ENCODE data around the gene PIGU. TPM values are rescaled to one million over a fixed set of nuclear protein-coding genes. Genes with fewer than 3 reads are reported as not detected.

Gene PIGU
- total and polyA plus RNA-seq, 2 of the 13 experiments (the other 11 are each of a cell fraction or from before 2014, with no cell fraction given), result 45.5 to 231 TPM

GRCh38 chr20:34703424-34704176, 26.7 kb upstream of the PIGU start (continued):
- TF ChIP-seq, protein P1, sequence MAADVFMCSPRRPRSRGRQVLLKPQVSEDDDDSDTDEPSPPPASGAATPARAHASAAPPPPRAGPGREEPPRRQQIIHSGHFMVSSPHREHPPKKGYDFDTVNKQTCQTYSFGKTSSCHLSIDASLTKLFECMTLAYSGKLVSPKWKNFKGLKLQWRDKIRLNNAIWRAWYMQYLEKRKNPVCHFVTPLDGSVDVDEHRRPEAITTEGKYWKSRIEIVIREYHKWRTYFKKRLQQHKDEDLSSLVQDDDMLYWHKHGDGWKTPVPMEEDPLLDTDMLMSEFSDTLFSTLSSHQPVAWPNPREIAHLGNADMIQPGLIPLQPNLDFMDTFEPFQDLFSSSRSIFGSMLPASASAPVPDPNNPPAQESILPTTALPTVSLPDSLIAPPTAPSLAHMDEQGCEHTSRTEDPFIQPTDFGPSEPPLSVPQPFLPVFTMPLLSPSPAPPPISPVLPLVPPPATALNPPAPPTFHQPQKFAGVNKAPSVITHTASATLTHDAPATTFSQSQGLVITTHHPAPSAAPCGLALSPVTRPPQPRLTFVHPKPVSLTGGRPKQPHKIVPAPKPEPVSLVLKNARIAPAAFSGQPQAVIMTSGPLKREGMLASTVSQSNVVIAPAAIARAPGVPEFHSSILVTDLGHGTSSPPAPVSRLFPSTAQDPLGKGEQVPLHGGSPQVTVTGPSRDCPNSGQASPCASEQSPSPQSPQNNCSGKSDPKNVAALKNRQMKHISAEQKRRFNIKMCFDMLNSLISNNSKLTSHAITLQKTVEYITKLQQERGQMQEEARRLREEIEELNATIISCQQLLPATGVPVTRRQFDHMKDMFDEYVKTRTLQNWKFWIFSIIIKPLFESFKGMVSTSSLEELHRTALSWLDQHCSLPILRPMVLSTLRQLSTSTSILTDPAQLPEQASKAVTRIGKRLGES (CRISPR knock-in tag; IDR thresholded peaks at IDR 0.05; ENCODE audit: borderline replicate concordance), result no peak
- no peak for TF ChIP-seq THAP8 (CRISPR knock-in tag; IDR thresholded peaks at IDR 0.05; ENCODE audit: borderline replicate concordance)
- no peak; the same call in 1 of the 2 replicates for TF ChIP-seq ZNF556 (CRISPR knock-in tag; IDR thresholded peaks at IDR 0.05; ENCODE audit: borderline replicate concordance)
- peak; percentile 82; the same call in 1 of the 2 replicates for TF ChIP-seq PITX1 (CRISPR knock-in tag; IDR thresholded peaks at IDR 0.05)
- TF ChIP-seq, protein P2, sequence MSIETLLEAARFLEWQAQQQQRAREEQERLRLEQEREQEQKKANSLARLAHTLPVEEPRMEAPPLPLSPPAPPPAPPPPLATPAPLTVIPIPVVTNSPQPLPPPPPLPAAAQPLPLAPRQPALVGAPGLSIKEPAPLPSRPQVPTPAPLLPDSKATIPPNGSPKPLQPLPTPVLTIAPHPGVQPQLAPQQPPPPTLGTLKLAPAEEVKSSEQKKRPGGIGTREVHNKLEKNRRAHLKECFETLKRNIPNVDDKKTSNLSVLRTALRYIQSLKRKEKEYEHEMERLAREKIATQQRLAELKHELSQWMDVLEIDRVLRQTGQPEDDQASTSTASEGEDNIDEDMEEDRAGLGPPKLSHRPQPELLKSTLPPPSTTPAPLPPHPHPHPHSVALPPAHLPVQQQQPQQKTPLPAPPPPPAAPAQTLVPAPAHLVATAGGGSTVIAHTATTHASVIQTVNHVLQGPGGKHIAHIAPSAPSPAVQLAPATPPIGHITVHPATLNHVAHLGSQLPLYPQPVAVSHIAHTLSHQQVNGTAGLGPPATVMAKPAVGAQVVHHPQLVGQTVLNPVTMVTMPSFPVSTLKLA (IDR thresholded peaks at IDR 0.05), result 0 out of 2 replicates have a peak, but pooled peaks have one; percentile 21
- no peak for TF ChIP-seq MTA1 (CRISPR knock-in tag; IDR thresholded peaks at IDR 0.05; ENCODE audit: borderline replicate concordance)
- no peak for TF ChIP-seq KLF12 (CRISPR knock-in tag; IDR thresholded peaks at IDR 0.05; ENCODE audit: borderline replicate concordance)
- no peak for TF ChIP-seq ZNF547 (CRISPR knock-in tag; IDR thresholded peaks at IDR 0.05)
- no peak for TF ChIP-seq CEBPZ (IDR thresholded peaks at IDR 0.05; ENCODE audit: low read length)
- TF ChIP-seq MED1 (CRISPR knock-in tag; IDR thresholded peaks at IDR 0.05), result no peak; the same call in 1 of the 2 replicates
- TF ChIP-seq, protein P3, sequence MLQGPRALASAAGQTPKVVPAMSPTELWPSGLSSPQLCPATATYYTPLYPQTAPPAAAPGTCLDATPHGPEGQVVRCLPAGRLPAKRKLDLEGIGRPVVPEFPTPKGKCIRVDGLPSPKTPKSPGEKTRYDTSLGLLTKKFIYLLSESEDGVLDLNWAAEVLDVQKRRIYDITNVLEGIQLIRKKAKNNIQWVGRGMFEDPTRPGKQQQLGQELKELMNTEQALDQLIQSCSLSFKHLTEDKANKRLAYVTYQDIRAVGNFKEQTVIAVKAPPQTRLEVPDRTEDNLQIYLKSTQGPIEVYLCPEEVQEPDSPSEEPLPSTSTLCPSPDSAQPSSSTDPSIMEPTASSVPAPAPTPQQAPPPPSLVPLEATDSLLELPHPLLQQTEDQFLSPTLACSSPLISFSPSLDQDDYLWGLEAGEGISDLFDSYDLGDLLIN (CRISPR knock-in tag; IDR thresholded peaks at IDR 0.05; ENCODE audit: borderline replicate concordance), result no peak
- TF ChIP-seq NR1H2 (CRISPR knock-in tag; IDR thresholded peaks at IDR 0.05; ENCODE audit: borderline replicate concordance, low read depth), result no peak
- peak; percentile 67 for TF ChIP-seq PHF5A (CRISPR knock-in tag; IDR thresholded peaks at IDR 0.05; ENCODE audit: low read depth, unreplicated experiment)
- no peak; the same call in 1 of the 2 replicates for TF ChIP-seq ZFX (CRISPR knock-in tag; IDR thresholded peaks at IDR 0.05; ENCODE audit: low read depth)
- TF ChIP-seq DBP (CRISPR knock-in tag; IDR thresholded peaks at IDR 0.05; ENCODE audit: not compliant biosample characterization), result no peak
- TF ChIP-seq ZNF484 (CRISPR knock-in tag; IDR thresholded peaks at IDR 0.05; ENCODE audit: borderline replicate concordance, low read depth), result no peak
- TF ChIP-seq SSRP1 (CRISPR knock-in tag; IDR thresholded peaks at IDR 0.05), result peak; percentile 62; the same call in 1 of the 2 replicates
